ACC112 (cell line): Measurements from ENCODE around the gene HES4.
"Not testable (repeated sequence)": the region's sequence is repeated elsewhere in the genome, so short reads cannot be mapped to it uniquely, and the experiment has no call there.

Experiments
- H2AFZ ChIP-seq: fragments of 200-600 bp; sonication (generic); one replicate; pipeline ENCODE4 v1.6.0; 2017; ENCODE audit warnings: antibody characterized with exemption, low read length; ENCODE audit not compliant: unreplicated experiment
- H3K27ac ChIP-seq: fragments of 200-600 bp; sonication (generic); 2 replicates; pipeline ENCODE4 v1.5.1; 2014; ENCODE audit warnings: low read depth, mild to moderate bottlenecking, antibody characterized with exemption, low read length, moderate library complexity
- H3K27me3 ChIP-seq: fragments of 200-600 bp; sonication (generic); 2 replicates; pipeline ENCODE4 v1.6.1; 2014; ENCODE audit warnings: mild to moderate bottlenecking, antibody characterized with exemption, low read length, moderate library complexity, mixed read lengths; ENCODE audit not compliant: insufficient read depth
- H3K36me3 ChIP-seq: fragments of 200-600 bp; sonication (generic); 2 replicates; pipeline ENCODE4 v1.6.1; 2016; ENCODE audit warnings: mild to moderate bottlenecking, antibody characterized with exemption, low read length, moderate library complexity, mixed read lengths; ENCODE audit not compliant: insufficient read depth
- H3K4me1 ChIP-seq: fragments of 200-600 bp; sonication (generic); one replicate; pipeline ENCODE4 v1.6.1; 2016; ENCODE audit warnings: low read length, mixed read lengths; ENCODE audit not compliant: insufficient read depth, unreplicated experiment, control insufficient read depth
- H3K4me3 ChIP-seq: fragments of 200-600 bp; sonication (generic); 2 replicates; pipeline ENCODE4 v1.5.1; 2014; ENCODE audit warnings: mild to moderate bottlenecking, low read depth, low read length
- H3K79me2 ChIP-seq: fragments of 200-600 bp; sonication (generic); one replicate; pipeline ENCODE4 v1.6.0; 2016; ENCODE audit warnings: low read length; ENCODE audit not compliant: control insufficient read depth, unreplicated experiment, insufficient read depth

The HES4 gene

DNA sequence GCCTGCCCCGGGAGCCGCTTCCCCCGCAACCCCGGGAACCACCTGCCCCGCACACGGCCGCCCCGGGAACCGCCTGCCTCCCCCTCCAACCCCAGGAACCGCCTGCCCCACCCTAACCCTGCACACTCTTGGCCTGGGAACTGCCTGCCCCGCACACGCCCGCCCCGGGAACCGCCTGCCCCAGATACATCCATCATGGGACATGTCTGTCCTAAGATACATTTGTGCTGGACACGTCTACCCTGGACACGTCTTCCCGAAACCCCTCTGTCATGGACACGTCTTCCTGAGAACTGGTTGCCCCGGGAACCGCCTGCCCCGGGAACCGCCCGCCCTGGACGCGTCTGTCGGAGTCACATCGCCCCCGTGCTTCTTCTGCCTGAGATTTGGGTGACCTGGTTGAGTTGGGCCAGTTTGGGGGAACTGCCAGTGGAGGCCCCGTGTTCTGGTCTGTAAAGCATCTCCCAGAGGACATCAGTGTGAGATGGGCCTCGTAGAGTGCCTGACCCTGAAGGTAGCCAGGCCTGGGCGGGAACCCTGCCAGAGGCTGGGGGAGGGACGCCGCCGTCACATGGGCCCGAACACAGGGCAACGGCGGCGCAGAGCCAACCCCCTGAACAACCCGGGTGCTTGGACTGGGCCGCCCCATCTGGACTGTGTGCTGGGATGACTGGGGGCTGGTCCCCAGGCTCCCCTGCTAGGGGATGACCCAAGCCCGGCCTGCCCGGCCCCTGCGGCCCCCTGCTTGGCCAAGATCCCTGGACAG is 21.6 kb downstream of the HES4 start:
- Histone ChIP-seq H3K27me3 (peaks cover 7% of the 10 kb centered on the region; the same call in 1 of the 2 replicates), H2AFZ (no peak overlapping the region)

DNA sequence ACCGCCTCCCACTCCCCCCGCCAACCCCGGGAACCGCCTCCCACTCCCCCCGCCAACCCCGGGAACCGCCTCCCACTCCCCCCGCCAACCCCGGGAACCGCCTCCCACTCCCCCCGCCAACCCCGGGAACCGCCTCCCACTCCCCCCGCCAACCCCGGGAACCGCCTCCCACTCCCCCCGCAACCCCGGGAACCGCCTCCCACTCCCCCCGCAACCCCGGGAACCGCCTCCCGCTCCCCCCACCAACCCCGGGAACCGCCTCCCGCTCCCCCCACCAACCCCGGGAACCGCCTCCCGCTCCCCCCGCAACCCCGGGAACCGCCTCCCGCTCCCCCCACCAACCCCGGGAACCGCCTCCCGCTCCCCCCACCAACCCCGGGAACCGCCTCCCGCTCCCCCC is 23.1 kb downstream of the HES4 start:
- H3K4me1 ChIP-seq, H3K27me3 ChIP-seq, H3K79me2 ChIP-seq, H3K4me3 ChIP-seq, H3K27ac ChIP-seq, H2AFZ ChIP-seq, H3K36me3 ChIP-seq: not testable (repeated sequence)

More for the DNA sequence above, 21.6 kb downstream of the HES4 start:
- Histone ChIP-seq H3K4me3 (no peak overlapping the region), H3K27ac (no peak overlapping the region), H3K4me1 (no peaks in the 10 kb centered on the region), H3K36me3 (no peaks in the 10 kb centered on the region), H3K79me2 (no peaks in the 10 kb centered on the region)

DNA sequence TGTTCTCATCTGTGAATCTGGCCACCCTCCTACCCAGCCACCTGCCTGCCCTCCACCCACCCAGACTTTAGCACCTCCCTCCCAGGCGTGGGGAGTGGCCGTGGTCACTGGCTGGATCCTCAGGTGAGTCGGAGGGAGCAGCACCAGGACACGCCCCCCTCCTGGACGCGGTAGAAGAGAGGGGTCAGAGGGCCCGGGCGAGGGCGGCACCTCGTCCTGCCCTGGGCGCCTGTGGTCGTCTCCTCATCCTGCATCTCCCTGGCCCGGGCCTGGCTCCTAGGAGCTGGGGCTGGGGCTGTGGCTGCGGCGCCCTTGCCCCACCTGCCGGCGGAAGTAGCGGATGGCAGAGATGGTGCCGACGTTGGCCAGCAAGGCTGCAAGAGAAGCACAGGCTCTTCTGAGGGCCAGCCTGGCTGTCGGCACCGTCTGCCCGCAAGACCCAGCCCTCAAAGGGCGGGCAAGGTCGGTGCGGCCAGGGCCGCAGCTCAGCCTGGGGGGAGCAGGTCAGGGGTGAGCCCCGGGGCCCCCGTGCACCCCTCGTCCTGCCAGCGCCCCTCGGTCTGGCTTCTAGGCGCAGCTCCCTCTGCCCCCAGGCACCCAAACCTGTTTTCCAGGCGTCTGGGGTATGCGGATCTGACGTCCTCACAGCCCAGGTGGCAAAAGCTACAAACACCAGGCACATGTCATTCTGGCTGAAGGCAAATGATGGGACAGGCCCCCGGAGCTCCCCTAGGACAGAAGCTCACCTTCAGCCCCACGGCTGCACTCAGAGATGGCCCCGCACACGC is 23.8 kb downstream of the HES4 start:
- Histone ChIP-seq H3K79me2 (no peaks in the 10 kb centered on the region), H3K36me3 (no peaks in the 10 kb centered on the region), H3K27ac (no peak overlapping the region), H2AFZ (no peak overlapping the region), H3K4me3 (no peak overlapping the region), H3K27me3 (no peaks in the 10 kb centered on the region), H3K4me1 (no peaks in the 10 kb centered on the region)

DNA sequence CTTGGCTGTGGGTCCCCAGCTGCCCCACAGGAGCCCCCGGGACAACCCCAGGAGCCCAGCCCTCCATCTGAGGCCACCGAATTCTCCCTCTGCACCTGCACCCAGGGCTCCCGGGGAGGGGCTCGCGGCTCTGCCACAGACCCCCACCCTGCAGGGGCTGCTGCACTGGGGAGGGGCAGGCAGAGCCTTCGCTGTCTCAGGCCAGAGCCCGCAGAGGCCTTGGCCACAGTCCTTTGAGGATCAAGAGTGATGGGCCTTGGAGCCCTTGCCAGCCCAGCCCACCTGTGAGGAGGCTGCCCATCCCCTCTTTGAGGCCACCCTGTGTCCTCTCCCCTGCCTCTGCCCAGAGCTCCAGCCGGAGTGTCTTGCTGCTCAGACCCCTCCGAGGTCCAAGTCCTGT is 24.5 kb downstream of the HES4 start:
- no peak overlapping the region for H3K4me3 ChIP-seq

DNA sequence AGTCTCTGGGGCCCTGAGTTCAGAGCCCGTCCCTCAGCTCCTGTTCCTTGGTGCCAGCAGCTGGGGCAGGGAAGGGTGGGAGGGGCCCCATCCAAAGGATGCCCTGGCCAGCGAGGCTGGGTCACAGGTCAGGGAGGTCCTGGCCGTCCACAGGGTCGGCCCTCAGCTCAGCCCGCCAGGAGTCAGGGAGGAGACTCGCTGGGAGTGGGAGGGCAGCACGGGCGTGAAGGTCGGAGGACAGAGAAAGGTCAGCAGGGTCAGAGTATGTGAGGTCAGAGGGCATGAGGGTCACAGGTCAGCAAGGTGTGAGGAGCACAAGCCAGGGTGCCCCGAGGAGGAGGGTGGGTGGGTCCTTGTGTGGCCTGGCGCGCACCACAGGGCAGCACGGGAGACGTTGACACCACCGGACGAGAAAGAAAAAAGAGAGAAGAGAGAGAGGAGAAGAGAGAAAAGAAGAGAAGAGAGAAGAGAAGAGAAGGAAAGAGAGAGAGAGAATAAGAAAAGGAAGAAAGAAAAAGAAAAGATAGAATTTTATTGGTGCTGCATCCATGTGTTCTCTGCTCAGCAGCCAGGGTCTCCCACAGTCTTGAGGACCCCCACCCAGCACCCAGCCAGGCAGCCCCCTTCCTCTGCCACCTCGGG is 25.1 kb downstream of the HES4 start:
- Histone ChIP-seq H3K79me2 (no peaks in the 10 kb centered on the region), H3K4me3 (no peak overlapping the region), H3K4me1 (no peaks in the 10 kb centered on the region), H2AFZ (no peak overlapping the region), H3K36me3 (no peaks in the 10 kb centered on the region), H3K27me3 (no peaks in the 10 kb centered on the region), H3K27ac (no peak overlapping the region)

More for the DNA sequence above, 24.5 kb downstream of the HES4 start:
- no peaks in the 10 kb centered on the region for H3K36me3 ChIP-seq
- no peak overlapping the region for H2AFZ ChIP-seq
- H3K27ac ChIP-seq, result no peak overlapping the region
- H3K27me3 ChIP-seq, result no peaks in the 10 kb centered on the region
- H3K4me1 ChIP-seq, result no peaks in the 10 kb centered on the region
- no peaks in the 10 kb centered on the region for H3K79me2 ChIP-seq

DNA sequence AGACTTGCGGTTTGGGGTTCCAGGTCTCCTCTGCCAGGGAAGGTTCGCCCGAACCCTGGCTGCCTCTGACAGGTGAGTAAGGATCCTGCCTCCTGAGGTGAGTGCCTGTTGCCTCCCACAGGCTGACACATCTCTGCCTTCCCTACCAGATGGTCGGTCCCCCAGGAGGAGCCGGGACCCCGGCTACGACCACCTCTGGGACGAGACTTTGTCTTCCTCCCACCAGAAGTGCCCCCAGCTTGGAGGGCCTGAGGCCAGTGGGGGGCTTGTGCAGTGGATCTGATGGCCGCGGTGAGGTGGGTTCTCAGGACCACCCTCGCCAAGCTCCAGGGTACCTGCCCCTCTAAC is 25.6 kb downstream of the HES4 start:
- Histone ChIP-seq H3K79me2 (no peaks in the 10 kb centered on the region), H3K36me3 (no peaks in the 10 kb centered on the region), H3K27ac (no peak overlapping the region), H3K4me3 (no peak overlapping the region), H3K27me3 (no peaks in the 10 kb centered on the region), H3K4me1 (no peaks in the 10 kb centered on the region), H2AFZ (no peak overlapping the region)

DNA sequence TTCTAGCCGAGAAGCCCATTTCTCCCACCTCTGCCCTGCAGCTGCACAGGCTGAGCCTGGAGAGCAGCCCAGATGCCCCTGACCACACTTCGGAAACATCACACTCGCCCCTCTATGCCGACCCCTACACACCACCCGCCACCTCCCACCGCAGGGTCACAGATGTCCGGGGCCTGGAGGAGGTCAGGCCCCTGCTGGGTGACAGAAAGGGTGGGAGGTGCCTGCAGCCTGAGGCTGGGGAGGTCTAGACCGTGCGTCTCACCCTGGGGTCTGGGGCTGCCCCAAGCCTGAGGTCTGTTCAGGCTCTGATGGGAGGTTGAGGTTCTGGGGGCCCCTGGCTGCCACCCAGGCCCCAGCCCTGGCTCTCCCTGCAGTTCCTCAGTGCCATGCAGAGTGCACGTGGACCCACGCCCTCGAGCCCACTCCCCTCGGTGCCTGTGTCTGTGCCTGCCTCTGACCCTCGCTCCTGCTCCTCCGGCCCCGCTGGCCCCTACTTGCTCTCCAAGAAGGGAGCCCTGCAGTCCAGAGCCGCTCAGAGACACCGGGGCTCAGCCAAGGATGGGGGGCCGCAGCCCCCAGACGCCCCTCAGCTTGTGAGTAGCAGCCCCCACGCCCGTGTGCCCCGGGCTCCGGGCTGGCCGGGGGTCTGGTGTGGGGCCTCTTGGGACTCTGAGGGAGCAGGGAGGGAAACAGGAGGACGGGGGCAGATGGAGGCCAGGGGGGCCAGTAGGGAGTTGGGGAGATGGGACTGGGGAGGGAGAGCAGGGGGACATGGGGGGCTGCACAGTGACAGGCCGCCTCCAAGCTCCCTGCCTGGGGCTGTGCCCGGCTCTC is 26.2 kb downstream of the HES4 start:
- Histone ChIP-seq H3K4me1 (no peaks in the 10 kb centered on the region), H3K27ac (no peak overlapping the region), H3K36me3 (no peaks in the 10 kb centered on the region), H3K4me3 (no peak overlapping the region), H2AFZ (no peak overlapping the region), H3K79me2 (no peaks in the 10 kb centered on the region), H3K27me3 (no peaks in the 10 kb centered on the region)

DNA sequence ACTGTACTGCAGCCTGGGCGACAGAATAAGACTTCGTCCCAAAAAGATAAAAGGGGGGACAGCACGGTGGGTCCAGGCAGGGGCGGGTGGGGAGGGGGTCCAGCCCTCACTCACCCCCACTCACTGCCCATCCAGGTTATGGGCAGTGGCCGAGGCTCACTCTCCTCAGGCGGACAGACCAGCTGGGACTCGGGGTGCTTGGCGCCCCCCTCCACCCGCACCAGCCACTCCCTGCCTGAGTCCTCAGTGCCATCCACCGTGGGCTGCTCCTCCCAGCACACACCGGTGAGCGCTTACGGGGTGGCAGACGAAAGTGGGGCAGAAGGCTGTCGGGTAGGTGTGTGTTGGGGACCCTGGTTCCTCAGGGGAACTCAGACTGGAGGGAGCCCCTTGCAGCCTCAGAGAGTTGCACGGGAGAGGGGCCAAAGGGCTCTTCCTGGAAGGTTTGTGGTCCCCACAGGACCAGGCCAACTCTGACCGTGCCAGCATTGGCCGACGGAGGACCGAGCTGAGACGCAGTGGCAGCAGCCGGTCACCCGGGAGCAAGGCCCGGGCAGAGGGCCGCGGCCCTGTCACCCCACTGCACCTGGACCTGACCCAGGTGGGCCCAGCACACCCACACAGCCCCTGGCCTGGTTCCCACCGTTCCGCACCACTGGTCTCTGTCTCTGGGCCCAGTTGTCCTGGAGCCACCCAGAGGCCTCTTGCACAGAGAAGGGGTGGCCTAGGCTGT is 27.0 kb downstream of the HES4 start:
- H3K36me3 ChIP-seq, result no peaks in the 10 kb centered on the region
- no peak overlapping the region for H2AFZ ChIP-seq
- H3K4me3 ChIP-seq, result no peak overlapping the region
- H3K4me1 ChIP-seq, result no peaks in the 10 kb centered on the region
- H3K27ac ChIP-seq, result no peak overlapping the region
- H3K27me3 ChIP-seq, result no peaks in the 10 kb centered on the region
- no peaks in the 10 kb centered on the region for H3K79me2 ChIP-seq

DNA sequence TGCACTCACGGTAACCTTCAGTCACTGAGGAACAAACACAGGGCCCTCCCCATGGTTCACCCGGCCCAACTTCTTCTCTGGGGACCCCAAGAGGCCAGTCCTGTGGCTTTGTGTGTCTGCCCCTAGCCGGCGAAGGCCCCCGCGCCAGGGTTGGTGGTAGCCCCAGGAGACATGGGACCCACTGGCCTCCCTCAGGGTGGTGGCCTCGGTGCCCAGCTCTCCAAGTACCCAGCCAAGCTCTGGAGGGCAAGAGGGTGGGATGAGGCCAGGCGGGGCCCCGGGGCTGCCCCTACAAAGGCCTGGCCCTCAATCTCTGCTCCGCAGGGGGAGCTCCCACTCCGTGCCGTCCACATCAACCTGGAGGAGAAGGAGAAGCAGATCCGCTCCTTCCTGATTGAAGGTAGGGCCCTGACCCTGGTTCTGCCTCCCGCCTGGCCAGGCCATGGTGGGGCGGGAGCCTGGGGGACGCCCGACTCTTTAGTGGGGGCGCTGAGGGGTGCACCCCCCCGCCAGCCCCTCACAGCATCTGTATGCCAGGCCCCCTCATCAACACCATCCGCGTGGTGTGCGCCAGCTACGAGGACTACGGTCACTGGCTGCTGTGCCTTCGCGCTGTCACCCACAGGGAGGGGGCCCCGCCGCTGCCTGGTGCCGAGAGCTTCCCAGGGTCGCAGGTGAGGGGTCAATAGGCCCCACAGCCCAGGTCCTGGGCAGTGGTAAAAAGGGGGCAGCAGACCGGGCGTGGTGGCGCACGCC is 28.0 kb downstream of the HES4 start:
- Histone ChIP-seq H2AFZ (no peak overlapping the region), H3K4me3 (no peak overlapping the region), H3K27me3 (no peaks in the 10 kb centered on the region), H3K79me2 (no peaks in the 10 kb centered on the region), H3K4me1 (no peaks in the 10 kb centered on the region), H3K27ac (no peak overlapping the region), H3K36me3 (no peaks in the 10 kb centered on the region)
